Hepatocyte (in vitro differentiated cells): ENCODE measurements around the gene SIK3. TPM values are rescaled to one million over a fixed set of nuclear protein-coding genes. Genes with fewer than 3 reads are reported as not detected.

Source experiments
- DNase-seq: peaks from one replicate; pipeline ENCODE4 v3.0.0-alpha.2; 2016; ENCODE audit warnings: low spot score
- H2AFZ ChIP-seq: fragments of 200-600 bp; sonication (generic); 2 replicates; pipeline ENCODE4 v1.6.0; 2016; ENCODE audit warnings: antibody characterized with exemption, mild to moderate bottlenecking
- H3K27ac ChIP-seq: fragments of 200-600 bp; sonication (generic); 2 replicates; pipeline ENCODE4 v1.5.1; 2016; ENCODE audit warnings: mild to moderate bottlenecking
- H3K27me3 ChIP-seq: fragments of 200-600 bp; sonication (generic); 2 replicates; pipeline ENCODE4 v1.6.1; 2016
- H3K36me3 ChIP-seq: fragments of 200-600 bp; sonication (generic); replicated peaks from 2 replicates; pipeline ENCODE4 v1.5.1; 2016; ENCODE audit warnings: low read depth; ENCODE audit not compliant: insufficient read depth
- H3K4me1 ChIP-seq: fragments of 200-600 bp; sonication (generic); 2 replicates; pipeline ENCODE4 v1.5.1; 2016; ENCODE audit warnings: mild to moderate bottlenecking, moderate library complexity; ENCODE audit not compliant: insufficient read depth
- H3K4me2 ChIP-seq: fragments of 200-600 bp; sonication (generic); 2 replicates; pipeline ENCODE4 v1.6.0; 2016
- H3K4me3 ChIP-seq: fragments of 200-600 bp; sonication (generic); 2 replicates; pipeline ENCODE4 v1.5.1; 2016; ENCODE audit warnings: mild to moderate bottlenecking
- H3K79me2 ChIP-seq: fragments of 200-600 bp; sonication (generic); 2 replicates; pipeline ENCODE4 v1.6.0; 2017; ENCODE audit warnings: mild to moderate bottlenecking
- H3K9me2 ChIP-seq: fragments of 200-600 bp; sonication (generic); replicated peaks from 2 replicates; pipeline ENCODE4 v1.6.0; 2017; ENCODE audit warnings: mild to moderate bottlenecking; ENCODE audit not compliant: insufficient read depth
- H3K9me3 ChIP-seq: fragments of 200-600 bp; sonication (generic); 2 replicates; pipeline ENCODE4 v1.5.1; 2016; ENCODE audit warnings: low read depth, mild to moderate bottlenecking
- H4K20me1 ChIP-seq: fragments of 200-600 bp; sonication (generic); 2 replicates; pipeline ENCODE4 v1.6.0; 2016; ENCODE audit warnings: mild to moderate bottlenecking; ENCODE audit not compliant: insufficient read depth, poor library complexity, severe bottlenecking
- CTCF ChIP-seq: fragments of 200-600 bp; sonication (generic); IDR thresholded peaks from 2 replicates; pipeline ENCODE4 v1.5.1; 2016; ENCODE audit warnings: antibody characterized with exemption, mild to moderate bottlenecking; ENCODE audit not compliant: poor library complexity
- EZH2 ChIP-seq: fragments of 200-600 bp; sonication (generic); IDR thresholded peaks from 2 replicates; pipeline ENCODE4 v1.6.1; 2016; ENCODE audit warnings: antibody characterized with exemption, mild to moderate bottlenecking, borderline replicate concordance
- EZH2phosphoT487 ChIP-seq: fragments of 200-600 bp; sonication (generic); IDR thresholded peaks from one replicate; pipeline ENCODE4 v1.6.1; 2018; ENCODE audit warnings: antibody characterized with exemption, mild to moderate bottlenecking, low read depth, moderate library complexity; ENCODE audit not compliant: unreplicated experiment, severe bottlenecking
- WGBS: methylation state at CpG from one replicate; pipeline ENCODE4 v1.1.6; 2016; ENCODE audit warnings: low lambda C conversion rate; ENCODE audit errors: missing lambda C conversion rate; 5-methylcytosine and 5-hydroxymethylcytosine counted together
- polyA plus RNA-seq: library from polyadenylated mRNA; unstranded; fragments of >200 nt; fragmentation: Nextera tagmentation; extraction: Ambion mirVana; gene quantifications from 2 replicates; pipeline ENCODE4 v1.2.1, GENCODE V29; 2016
- total RNA-seq: library from RNA; depleted of rRNA; stranded (reverse); fragments of >200 nt; gene quantifications from 2 replicates; pipeline ENCODE4 v1.2.3, GENCODE V29; 2014

SIK3 gene
- total and polyA plus RNA-seq, 2 experiments from 2014 or later = 15.8 to 17.7 TPM

- no peak for DNase-seq
- no peak overlapping the region for H3K4me2 ChIP-seq
- H3K79me2 ChIP-seq = peaks cover 3% of the 10 kb centered on the region
- H3K4me1 ChIP-seq = peaks cover 32% of the 10 kb centered on the region
- H2AFZ ChIP-seq = no peak overlapping the region
- TF ChIP-seq CTCF = peak; percentile 2
- TF ChIP-seq EZH2phosphoT487 = no peak
- H3K9me2 ChIP-seq = no peaks in the 10 kb centered on the region
- 70% methylated on average over 6 of the region's 6 CpGs for WGBS
- H3K27me3 ChIP-seq = no peaks in the 10 kb centered on the region
- no peaks in the 10 kb centered on the region for H3K36me3 ChIP-seq
- no peaks in the 10 kb centered on the region for H3K9me3 ChIP-seq
- H3K27ac ChIP-seq = no peak overlapping the region
- H4K20me1 ChIP-seq = no peaks in the 10 kb centered on the region
- H3K4me3 ChIP-seq = no peak overlapping the region
Observed at GRCh38 chr11:116840224-116840745, 257.9 kb downstream of the SIK3 start.

- peak; percentile 54 for DNase-seq
- Histone ChIP-seq H3K27me3 (no peaks in the 10 kb centered on the region), H3K4me1 (peaks cover 35% of the 10 kb centered on the region), H3K9me3 (no peaks in the 10 kb centered on the region), H4K20me1 (no peaks in the 10 kb centered on the region), H3K4me2 (no peak overlapping the region), H3K4me3 (no peak overlapping the region), H3K79me2 (peaks cover 5% of the 10 kb centered on the region), H2AFZ (no peak overlapping the region), H3K9me2 (no peaks in the 10 kb centered on the region), H3K36me3 (no peaks in the 10 kb centered on the region), H3K27ac (peak overlapping the region; percentile 88)
- TF ChIP-seq EZH2 = no peak
- no peak for TF ChIP-seq CTCF
- no peak for TF ChIP-seq EZH2phosphoT487
- 87% methylated on average over 6 of the region's 6 CpGs for WGBS
Observed at GRCh38 chr11:116838321-116839084, 259.7 kb downstream of the SIK3 start.

- WGBS = 38% methylated on average over 9 of the region's 19 CpGs
- H3K9me3 ChIP-seq = no peaks in the 10 kb centered on the region
- peak within 1 kb of the TSS; percentile 83 for H3K4me2 ChIP-seq
- DNase-seq = peak; percentile 79
- H3K79me2 ChIP-seq = peaks cover 5% of the 10 kb centered on the region
- H4K20me1 ChIP-seq = no peaks in the 10 kb centered on the region
- no peak within 1 kb of the TSS for H2AFZ ChIP-seq
- H3K36me3 ChIP-seq = no peaks in the 10 kb centered on the region
- H3K27me3 ChIP-seq = no peaks in the 10 kb centered on the region
- H3K27ac ChIP-seq = peak within 1 kb of the TSS; percentile 88
- H3K4me3 ChIP-seq = peak within 1 kb of the TSS; percentile 20
- no peak for TF ChIP-seq CTCF
- TF ChIP-seq EZH2 = no peak
- TF ChIP-seq EZH2phosphoT487 = no peak
- H3K9me2 ChIP-seq = no peaks in the 10 kb centered on the region
- H3K4me1 ChIP-seq = peaks cover 36% of the 10 kb centered on the region
Observed at GRCh38 chr11:116837231-116838091, 260.8 kb downstream of the SIK3 start, which contains the start of gene APOA1. TSS of gene APOA1 (minus strand) at chr11:116837622. CDS start at chr11:116837387, 235 bp downstream.
